8988T (cell line): ENCODE measurements around the gene PCID2.
A peak's percentile ranks its signal among the peaks of the same experiment; 100 is the strongest.
"Not testable (repeated sequence)": the region's sequence is repeated elsewhere in the genome, so short reads cannot be mapped to it uniquely, and the experiment has no call there.

Experiments used
- DNase-seq: peaks from one replicate; pipeline ENCODE4 v3.0.0; 2011

PCID2 gene

DNA sequence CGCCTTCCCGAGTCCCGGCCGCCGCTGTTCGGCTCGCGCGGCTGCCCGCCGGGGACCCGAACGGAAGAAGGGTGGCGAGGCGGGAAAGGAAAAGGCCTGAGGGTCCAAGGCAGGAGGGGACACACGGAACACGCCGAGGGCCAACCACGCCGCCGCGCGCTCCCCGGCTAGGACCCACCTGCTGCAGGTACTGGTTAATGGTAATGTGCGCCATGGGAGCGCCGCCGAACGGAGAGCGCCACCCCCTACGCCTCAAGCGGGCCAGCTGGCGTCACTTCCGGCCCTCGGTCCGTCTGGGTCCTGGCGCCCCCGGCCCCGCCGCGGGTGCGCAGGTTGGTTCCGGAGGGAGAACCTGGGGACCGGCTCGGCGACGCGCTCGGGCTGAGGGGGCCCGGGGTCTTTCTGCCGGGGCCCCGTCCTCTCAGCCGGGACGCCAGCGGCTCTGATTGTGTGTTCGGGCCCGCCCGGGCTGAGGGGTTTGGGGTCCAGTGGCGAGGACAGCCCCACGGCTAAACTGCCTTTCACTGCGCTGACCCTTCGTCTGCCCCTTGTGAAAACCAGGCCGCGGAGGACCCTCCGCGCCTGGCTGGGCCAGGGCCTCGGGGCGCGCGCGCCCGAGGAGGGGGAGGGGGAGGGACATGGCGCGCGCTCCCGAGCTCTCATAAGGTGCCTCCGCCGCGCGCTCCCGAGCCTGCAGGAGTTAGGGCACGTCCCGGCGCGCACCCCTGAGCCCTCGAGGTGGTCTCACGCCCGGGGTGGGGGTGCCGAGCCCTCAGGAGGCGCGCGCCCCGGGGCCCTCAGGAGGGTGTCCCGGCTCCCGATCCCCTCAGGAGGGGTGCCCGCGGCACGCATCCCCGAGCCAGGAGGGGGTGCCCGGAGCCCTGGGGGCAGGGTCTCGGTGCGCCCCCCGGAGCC, at the start of gene PCID2:
PCID2 (minus strand) TSS at position 249 of the 915 bp plus-strand sequence; CDS start at position 214, 35 bp downstream.
- DNase-seq = peak; percentile 74

DNA sequence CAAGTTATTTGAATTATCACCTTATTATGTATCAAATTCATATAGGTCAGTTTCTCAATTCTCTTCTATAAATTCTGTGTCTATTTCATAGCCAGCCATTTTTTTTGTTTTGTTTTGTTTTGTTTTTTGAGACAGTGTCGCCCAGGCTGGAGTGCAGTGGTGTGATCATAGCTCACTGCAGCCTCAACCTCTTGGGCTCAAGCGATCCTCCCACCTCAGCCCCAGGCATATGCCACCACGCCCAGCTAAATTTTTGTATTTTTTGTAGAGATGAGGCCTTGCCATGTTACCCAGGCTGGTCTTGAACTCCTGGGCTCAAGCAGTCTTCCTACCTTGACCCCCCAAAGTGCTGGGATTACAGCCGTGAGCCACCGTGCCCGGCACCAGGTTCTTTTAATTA, 49.4 kb upstream of the PCID2 start:
- DNase-seq = not testable (repeated sequence)

DNA sequence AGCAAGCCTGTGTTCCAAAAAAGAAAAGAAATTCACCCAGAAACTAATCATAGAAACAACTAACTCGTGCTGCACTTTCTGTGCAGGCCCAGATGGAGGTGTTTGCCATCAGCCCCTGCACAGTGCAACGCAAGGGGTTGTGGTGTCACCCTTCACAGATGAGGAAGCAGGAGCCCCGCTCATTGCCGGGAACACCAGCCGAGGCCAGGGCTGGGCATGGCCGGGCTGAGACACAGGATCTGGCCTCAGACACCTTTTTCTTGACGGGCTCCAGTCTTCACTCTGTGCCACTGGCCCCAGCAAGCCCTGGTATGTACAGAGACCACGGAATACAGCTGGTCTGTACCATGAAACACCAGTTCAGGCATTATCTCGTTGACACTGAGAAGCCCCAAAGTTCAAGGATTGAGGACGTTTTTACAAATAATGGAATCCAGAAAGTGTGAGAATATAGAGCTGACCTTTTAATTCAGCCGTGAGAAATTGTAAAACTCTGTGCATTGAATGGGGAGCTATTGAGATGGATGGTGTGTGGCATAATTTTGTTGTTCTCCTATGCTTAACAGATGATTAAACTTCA, 44.1 kb upstream of the PCID2 start:
- no peak for DNase-seq

DNA sequence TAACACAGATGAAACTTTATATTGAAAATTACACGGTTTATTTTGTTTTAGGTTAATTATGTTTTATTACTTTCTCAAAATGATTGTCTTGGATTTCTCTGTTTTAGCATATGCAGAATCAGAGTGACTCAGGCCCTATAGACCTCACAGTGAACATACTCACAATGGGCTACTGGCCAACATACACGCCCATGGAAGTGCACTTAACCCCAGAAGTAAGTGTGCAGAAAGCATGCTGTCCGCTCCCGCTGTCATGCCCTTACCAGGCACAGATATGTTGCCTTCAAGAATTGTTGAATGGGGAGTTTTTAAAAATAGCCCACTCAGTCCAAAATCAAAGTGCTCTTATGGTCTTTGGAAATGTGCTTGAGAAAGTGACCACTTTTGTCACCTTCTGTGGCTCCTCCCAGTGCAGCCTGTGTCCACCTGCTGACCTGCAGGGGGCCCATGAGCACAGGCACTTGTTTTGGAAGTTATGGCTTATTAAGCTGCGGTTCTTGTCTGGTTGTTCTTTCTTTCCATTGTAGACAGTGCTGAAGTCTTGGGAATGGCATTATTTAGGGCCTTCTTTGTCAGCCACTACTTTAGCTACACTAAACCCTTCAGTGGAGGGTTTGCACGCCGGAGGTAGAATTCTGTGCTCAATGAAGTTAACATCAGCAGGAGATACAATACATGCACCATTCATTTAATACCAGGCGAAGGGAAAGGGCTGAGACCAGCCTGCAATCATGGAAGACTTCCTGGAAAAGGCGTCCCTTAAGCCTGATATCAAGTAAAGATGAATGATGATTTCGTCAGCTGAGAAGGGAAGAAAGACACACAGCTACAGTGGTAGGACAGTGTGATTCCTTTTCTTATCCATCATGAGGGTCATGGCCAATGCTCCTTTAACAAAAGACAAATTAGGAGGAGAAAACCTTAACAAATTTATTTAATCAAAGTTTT, 37.7 kb upstream of the PCID2 start:
- DNase-seq = no peak

DNA sequence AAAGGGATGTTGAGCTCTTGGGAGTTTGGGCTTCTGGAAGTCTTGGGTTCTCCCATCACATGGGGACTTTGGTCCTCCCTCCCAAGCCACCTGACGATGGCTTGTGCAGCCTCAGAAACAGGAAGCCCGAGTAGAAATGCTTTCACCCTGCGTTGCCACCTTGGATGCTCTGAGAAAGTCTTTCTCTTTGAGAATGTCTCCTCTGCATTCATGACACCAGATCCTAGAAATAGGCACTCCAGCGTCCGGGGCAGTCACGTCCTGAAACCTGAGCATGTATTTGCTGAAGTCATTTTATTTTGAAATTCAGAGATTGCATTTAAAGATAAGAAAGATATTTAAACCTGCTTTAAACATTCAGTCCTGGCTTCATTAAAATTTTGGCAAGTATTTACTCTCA, 35.4 kb upstream of the PCID2 start:
- no peak for DNase-seq

DNA sequence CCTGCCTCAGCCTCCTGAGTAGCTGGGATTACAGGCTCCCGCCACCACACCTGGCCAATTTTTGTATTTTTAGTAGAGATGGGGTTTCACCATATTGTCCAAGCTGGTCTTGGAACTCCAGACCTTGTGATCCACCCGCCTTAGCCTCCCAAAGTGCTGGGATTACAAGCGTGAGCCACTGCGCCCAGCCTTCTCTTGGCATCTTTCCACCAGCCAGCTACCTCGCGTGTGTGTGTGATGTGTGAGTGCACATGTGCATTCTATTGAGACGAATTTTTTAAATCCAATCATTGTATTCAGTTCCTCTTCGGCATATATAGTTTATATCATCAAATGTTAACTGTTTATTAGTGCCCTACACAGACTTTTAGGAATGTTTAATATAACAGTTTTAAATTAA, 33.2 kb upstream of the PCID2 start:
- DNase-seq = not testable (repeated sequence)

DNA sequence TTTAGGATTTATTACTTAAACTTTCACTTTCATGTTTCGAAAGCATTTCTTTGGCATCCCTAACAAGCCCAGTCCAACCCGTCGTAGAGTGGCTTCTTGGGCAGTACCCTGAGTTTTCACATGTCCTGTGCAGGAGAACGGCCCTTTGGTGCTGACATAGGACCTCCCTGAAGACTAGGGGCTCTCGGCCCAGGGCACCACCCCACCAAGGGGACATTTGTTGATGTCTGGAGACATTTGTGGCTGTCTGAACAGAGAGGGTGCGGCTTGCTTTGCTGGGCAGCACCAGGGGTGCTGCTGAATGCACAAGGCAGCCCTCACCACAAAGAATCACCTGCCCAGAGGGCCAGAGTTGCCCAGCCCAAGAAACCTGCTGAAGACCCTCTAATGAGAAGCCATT, 31.5 kb upstream of the PCID2 start:
- DNase-seq = no peak

DNA sequence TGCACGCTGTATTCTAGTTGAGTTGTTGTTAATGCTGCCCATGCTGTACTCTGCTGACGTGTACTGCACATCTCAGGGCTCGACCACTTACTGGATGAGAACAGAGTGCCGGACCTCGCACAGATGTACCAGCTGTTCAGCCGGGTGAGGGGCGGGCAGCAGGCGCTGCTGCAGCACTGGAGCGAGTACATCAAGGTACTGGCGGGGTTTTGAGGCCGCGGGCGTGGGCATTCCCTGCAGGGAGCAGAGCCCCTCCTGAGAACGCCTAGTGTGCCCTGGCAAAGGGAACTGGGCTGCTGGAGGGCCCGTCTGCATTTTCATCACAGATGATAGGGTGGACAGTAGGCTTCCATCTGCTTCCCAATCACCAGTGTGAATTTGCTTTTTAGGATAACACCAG, 30.9 kb upstream of the PCID2 start:
- no peak for DNase-seq

DNA sequence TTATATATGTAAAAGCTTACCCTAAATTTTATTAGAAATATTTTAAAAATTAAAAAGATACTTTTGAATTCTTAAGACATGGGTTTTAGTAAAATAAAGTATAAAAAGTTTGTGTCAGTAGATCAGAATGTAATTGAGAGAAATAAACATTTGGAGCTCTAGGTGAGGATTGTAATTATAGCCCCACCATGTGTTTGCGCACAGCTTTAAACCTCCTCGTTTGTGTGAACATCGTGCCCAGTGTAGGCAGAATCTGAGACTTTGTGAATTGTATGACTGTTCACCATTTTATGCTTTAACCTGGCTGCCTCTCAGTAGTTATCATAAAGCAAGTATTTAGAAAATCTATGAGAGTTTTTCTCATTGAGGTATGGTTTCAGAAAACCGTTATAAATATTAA, 30.1 kb upstream of the PCID2 start:
- DNase-seq = no peak

DNA sequence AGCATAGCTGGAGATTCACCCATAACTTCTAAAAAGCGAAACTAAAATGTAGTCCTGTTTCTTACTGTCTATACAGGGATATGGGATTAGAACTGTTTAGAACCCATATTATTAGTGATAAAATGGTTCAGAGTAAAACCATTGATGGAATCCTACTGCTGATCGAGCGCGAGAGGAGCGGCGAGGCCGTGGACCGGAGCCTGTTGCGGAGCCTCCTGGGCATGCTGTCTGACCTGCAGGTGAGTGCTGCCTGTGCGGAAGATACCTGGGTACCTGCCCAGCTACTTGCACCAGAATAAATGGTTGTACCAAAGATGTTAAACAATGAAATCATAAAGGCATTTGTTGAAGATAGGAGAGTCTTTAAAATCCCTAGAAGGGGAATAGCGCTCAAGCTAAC, 24.6 kb upstream of the PCID2 start:
- DNase-seq = no peak

DNA sequence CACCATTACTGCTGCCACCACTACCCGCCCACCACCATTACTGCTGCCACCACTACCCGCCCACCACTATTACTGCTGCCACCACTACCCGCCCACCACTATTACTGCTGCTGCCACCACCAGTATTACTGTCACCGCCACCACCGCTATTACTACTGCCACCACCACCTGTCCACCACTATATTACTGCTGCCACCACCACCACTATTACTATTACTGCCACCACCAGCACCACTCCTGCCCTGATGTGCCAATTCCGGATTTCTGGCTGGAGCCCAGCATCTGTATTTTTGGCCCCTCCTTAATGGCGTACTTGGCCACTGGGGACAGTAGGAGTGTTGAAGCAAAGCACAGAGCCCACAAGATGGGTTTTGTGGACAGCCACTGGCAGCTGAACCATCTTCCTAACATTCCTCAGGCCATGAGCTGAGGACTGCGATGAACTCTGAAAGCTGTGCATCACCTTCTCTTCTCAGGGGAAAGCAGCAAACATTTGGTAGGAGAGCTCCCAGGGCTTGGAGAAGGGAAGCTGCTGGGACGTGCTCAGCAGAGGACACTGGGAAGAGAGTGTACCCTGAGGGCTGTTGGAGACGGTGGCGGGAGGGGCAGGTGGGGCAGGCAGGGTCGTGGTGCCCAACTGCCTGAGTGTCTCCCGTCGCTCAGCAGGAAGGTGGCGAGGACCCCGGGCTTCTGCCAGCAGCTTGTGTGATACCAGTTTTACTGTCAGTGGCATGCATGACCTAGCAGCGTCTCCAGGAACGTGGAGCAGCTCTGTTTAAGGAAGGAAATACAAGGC, 23.9 kb upstream of the PCID2 start:
- no peak for DNase-seq

DNA sequence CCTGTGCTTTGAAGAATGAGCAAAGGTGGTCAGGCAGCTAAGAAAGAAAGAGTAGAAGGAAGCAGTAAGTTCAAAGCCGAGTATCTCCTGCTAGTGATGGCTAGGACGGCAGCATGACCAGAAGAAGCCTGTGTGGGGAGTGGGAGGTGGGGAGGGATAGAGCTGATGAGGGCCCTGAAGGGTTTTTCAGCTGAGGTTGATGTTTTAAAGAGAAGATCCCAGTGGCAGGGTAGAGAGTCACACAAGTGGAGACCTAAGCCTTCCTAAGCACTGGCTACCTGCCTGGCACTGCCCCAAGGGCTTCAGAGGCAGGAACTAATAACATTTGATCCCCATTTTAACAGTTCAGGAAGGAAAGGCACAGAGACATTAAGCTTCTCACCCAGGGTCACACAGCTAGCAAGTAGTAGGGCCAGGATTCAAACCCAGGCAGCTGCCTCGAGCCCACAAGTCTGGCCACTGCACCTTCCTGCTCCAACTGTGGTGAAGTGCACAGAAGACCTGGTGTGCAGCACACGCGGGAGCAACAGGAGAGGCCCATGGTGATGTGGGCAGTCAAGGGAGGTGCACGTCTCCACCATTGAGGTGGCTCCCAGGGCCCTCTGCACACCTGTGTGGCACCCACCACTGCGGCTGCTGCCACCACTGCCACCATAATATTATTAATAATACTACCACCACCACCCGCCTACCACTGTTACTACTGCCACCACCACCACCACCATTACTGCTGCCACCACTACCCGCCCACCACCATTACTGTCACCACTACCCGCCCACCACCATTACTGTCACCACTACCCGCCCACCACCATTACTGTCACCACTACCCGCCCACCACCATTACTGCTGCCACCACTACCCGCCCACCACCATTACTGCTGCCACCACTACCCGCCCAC, 23.1 kb upstream of the PCID2 start:
- DNase-seq = no peak

DNA sequence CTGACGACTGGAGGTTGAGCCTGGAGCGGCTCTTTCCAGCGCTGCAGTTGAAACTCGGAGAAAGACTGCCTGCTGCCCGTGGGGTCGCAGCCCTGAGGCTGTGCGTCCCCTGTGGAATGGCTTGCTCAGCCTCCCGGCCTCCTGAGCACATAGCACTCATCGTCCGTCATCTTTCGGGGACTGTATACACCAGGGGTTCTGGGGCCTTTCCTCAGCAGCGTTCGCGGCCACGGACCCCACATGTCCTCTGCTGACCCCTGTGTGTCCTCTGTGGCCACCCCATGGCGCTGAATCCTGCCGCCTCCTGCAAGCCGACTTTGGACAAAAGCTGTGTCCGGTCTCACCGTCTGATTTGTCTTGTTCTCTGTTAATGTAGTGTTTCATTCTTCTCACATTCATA, 21.3 kb upstream of the PCID2 start:
- DNase-seq = no peak

DNA sequence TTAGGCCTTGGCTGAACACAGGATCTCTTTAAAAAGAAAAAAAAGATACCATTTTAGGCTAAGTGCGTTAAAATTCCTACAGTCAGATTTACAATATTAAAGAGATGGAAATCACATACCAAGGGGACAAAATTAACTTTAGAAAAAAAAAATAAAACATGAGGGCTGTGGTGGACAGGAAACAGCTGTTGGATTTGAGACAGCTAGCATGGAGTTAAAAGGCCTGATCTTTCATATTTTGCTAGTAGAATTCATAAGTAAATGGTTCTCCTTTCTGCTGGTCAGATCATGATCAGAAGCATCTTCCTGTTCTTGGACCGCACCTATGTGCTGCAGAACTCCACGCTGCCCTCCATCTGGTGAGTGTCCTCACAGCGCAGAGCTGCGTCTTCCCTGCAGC, 20.7 kb upstream of the PCID2 start:
- DNase-seq = no peak

DNA sequence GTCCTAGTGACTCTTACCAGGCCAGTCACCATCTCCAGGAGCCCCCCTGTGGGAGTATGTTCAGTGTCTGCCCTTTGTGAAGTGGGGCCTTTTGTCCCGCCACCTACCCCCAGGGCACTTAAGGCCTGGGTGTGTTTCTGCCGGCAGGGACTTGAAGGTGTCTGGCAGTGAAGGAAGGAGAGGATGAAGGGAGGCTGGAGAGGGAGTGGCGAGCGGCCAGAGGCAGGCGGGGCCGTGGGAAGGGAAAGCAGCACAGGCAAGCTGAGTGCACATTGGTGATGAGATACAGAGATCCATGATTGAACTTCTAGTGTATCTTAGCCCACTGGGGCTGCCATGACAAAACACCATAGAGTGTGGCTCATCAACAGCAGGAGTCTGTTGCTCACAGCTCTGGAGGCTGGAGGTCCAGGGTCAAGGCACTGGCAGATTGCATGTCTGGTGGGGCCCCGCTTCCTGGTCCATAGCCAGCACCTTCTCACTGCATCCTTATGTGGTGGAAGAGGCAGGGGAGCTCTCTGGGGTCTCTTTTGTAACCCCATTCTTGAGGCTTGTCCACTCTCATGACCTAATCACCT, 18.5 kb upstream of the PCID2 start:
- DNase-seq = no peak

DNA sequence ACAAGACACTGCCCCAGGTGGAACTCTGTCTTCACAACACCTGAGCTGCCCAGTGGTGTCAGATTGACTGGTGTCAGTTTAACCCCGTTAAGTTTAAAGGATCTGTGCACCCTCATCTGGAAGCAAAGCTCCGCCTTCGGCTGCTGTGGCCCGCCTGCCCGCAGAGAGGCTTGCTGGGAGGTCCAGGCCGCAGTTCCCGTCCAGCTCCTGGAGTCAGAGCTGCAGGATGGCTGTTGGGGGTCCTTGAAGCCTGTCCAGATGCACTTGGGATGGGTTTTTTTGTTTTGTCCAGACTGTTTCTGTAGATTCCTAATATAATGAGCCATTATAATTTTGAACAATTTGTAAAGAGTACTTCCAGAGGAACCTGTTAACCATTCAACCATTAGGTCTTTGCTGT, 17.0 kb upstream of the PCID2 start:
- DNase-seq = no peak

DNA sequence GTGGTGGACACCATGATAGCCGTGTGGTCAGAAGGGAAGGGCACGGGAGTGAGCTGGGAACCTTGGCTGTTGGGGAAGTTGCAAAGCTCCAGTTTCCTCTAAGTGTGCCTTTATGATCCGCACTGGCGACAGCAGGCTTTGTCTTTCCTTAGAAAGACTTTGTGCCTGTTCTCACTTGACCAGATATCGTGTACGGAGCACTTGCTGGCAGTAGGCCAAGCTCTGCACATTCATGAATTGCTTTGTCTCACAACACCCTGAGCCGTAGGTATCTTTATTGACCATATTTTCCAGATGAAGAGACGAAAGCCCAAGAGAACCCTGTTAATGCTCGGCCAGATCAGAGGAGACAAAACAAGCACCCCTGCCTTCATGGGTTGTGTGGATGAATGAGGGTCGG, 16.0 kb upstream of the PCID2 start:
- DNase-seq = no peak

DNA sequence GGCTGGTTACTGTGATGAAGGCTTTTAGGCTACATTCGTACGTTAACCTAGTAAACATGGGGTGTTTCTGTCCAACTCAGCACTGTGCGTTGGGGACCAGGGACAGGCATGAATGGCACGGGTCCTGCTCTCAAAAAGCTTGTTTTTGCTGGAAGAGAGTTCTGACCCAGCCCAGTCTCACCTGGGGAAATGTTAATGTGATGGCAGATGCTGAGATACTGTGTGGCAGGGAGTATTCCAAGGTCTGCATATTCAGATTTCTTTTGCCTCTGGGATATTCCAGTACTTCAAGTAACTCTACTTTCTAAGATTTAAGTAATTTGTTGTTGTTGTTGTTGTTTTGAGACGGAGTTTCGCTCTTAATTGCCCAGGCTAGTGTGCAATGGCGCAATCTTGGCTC, 14.6 kb upstream of the PCID2 start:
- DNase-seq = no peak

DNA sequence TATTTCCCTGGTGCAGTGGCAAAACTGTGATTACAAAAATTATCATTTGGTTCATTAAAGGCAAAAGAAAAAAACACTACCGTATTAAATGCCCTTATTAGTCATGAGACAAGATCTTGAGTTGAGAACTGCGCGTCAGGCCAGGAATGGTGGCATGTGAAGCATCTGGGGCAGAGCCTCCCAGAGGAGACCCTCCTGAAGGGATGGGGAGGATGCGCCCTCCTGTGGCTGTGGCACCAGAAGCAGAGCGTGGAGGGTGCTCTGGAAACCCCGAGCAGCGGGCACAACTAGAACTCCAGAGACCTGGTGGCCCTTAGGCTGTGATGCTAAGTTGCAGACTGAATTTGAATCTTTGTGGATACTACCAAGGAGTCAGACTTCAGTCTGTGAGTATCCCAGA, 12.4 kb upstream of the PCID2 start:
- DNase-seq = no peak

DNA sequence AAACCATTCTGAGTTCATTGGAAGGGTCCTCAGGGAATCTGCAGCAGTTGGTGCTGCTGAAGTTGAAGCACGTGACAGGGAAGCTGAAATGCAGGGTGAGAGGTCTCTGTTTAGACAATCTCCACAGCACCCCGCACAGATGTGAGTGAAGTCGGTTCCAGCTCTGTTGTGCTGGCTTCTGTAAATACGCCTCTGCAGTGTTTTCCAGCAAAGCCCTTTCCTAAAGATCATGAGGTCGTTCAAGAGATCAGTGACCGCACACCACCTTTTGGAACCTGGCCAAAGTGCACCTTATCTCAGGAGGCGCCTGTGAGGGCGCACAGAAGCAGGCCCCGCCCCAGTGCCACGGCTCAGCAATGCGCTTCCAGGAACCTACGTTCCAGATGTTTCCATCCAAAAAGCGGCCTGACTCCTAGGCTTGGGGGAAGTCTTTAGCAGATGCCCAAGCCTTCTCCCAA, 11.7 kb upstream of the PCID2 start:
- DNase-seq = no peak
